Fibroblast of pulmonary artery (primary cell): ENCODE results near the gene PTMA.

Source experiments
- DNase-seq: peaks from one replicate; pipeline ENCODE4 v3.0.0-alpha.2; 2010; ENCODE audit warnings: low read depth
- H3K4me3 ChIP-seq: replicated peaks from 2 replicates; pipeline ENCODE4 v1.5.1; 2011; ENCODE audit warnings: low read depth, mild to moderate bottlenecking, control low read depth, low read length, moderate library complexity
- TF ChIP-seq, protein P1 (sequence below): IDR thresholded peaks from 2 replicates; pipeline ENCODE4 v1.5.1; 2011; ENCODE audit warnings: mild to moderate bottlenecking, control low read depth, low read length, inconsistent platforms; ENCODE audit errors: missing control alignments

PTMA gene

GRCh38 chr2:231689124-231689893 is 19.0 kb upstream of the PTMA start:
- no peak for DNase-seq
- TF ChIP-seq, protein P1, sequence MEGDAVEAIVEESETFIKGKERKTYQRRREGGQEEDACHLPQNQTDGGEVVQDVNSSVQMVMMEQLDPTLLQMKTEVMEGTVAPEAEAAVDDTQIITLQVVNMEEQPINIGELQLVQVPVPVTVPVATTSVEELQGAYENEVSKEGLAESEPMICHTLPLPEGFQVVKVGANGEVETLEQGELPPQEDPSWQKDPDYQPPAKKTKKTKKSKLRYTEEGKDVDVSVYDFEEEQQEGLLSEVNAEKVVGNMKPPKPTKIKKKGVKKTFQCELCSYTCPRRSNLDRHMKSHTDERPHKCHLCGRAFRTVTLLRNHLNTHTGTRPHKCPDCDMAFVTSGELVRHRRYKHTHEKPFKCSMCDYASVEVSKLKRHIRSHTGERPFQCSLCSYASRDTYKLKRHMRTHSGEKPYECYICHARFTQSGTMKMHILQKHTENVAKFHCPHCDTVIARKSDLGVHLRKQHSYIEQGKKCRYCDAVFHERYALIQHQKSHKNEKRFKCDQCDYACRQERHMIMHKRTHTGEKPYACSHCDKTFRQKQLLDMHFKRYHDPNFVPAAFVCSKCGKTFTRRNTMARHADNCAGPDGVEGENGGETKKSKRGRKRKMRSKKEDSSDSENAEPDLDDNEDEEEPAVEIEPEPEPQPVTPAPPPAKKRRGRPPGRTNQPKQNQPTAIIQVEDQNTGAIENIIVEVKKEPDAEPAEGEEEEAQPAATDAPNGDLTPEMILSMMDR, result no peak
- H3K4me3 ChIP-seq, result no peak overlapping the region

DNA sequence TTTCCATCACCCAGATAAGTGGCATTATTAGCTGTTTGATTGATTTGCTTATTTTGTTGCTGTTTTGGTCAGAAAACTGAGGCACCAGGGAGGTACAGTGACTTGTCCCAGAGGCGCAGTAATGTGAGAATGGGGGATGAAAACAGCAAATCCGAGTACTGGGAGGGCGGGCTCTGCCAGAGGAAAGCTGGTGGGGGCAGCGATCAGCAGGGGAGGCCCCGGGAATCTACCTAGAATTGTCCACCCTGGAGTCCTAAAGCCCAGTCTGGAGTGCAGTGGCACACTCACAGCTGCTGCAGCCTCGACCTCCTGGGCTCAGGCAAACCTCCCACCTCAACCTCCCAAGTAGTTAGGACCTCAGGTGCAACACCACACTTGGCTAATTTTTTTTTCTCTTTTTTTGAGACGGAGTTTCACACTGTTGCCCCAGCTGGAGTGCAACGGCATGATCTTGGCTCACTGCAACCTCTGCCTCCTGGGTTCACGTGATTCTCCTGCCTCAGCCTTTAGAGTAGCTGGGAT is 17.0 kb upstream of the PTMA start:
- DNase-seq, result no peak
- H3K4me3 ChIP-seq, result no peak overlapping the region
- TF ChIP-seq, protein P1, result no peak

DNA sequence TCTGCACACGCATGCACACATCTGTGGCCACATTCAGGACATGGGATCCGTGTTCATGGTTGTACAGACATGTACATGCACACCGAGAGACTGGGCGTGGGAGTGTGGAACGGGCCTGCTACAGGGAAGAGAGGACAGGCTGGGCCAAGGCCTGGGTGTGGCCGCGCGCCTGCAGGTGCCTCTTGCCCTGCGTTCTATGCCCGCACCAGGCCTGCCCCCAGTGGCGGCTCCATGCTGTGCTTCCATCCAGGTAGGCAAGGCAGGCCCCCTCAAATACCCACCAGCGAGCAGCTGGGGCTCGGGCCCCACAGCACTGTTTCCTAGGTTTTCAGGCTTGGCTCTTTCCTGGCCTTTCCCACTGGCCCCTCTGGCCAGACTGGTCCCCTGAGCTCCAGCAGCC is 15.5 kb upstream of the PTMA start:
- TF ChIP-seq, protein P1, result no peak

DNA sequence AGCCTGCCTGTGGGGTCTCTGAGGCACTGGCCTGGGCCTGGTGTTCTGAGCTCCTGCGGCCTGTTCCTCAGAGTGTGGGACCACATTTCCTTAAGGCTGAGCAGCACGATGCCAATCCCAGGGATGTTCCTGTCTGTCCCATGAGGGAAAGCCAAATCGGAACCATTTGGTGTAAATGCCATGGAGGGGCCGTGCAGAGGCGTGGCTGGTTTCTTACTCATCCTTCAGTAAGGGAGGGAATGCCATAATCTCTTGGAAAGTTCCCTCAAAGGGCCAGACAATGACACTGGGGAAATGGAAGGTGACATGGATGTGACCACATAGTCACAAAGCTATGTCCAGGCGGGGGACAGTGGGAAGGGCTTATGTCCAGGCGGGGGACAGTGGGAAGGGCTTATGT is 14.4 kb upstream of the PTMA start:
- TF ChIP-seq, protein P1, result no peak
- no peak overlapping the region for H3K4me3 ChIP-seq
- DNase-seq, result no peak

More for the DNA sequence above, 15.5 kb upstream of the PTMA start:
- DNase-seq, result no peak
- H3K4me3 ChIP-seq, result no peak overlapping the region

- no peak for DNase-seq
- TF ChIP-seq, protein P1, result no peak
These were observed 12.3 kb upstream of the PTMA start for GRCh38 chr2:231696004-231696367.

DNA sequence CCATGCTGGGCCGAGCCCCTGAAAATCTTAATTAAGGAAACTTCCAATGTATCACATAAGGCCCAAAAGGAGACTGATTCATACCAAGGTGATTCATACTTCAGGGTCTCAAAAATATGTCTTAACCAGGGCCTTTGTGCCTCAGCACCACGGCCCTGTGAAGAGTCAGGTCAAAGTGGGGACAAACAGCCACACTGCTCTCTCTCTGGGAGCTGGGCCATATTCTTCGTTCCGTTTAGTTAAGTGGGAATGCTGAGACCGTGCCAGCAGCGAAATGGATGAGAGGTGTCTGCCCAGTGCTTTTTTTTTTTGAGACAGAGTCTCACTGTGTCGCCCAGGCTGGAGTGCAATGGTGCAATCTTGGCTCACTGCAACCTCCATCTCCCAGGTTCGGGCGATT is 9.3 kb upstream of the PTMA start:
- no peak for DNase-seq
- TF ChIP-seq, protein P1, result no peak
- no peak overlapping the region for H3K4me3 ChIP-seq

More at GRCh38 chr2:231696004-231696367, 12.3 kb upstream of the PTMA start:
- H3K4me3 ChIP-seq, result no peak overlapping the region
